COLO668 (cell line): ENCODE data around the gene OR51B6.
A peak's percentile ranks its signal among the peaks of the same experiment; 100 is the strongest.
"Not testable (repeated sequence)": the region's sequence is repeated elsewhere in the genome, so short reads cannot be mapped to it uniquely, and the experiment has no call there.

Experiments
- DNase-seq: peaks from one replicate; lab custom pipeline; 2025; ENCODE audit not compliant: unreplicated experiment; lab: John Stamatoyannopoulos, UW

OR51B6 gene

DNA sequence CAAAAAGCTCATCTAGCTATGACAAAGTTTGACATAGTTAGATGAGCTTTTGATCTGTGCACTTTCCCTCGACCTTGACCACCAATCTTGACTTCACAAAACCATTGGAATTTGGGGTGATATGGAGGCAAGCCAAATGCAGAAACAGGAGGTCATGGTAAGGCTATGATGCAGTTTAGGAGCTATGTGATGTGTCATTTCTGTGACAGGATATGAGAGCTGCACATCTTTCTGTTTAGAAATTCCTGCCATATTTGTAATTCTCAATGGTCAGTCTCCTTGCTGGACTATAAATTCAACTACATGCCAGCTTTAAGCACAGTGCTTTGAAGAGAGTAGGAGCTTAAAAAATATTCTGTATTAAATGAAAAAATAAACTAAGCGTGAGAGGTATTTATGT is 12.9 kb downstream of the OR51B6 start:
- no peak for DNase-seq

DNA sequence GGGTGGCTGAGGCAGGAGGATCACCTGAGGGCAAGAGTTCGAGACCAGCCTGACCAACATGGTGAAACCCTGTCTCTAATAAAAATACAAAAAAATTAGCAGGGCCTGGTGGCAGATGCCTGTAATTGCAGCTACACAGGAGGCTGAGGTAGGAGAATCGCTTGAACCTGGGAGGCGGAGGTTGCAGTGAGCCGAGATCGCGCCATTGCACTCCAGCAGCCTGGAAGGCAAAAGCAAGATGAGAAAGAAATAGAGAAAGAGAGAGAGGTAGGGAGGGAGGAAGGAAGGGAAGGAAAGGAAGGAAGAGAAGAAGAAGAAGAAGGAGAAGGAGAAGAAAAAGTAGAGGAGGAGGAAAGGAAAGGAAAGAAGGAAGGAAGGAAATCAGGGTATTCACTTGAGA is 15.1 kb downstream of the OR51B6 start:
- DNase-seq = not testable (repeated sequence)

DNA sequence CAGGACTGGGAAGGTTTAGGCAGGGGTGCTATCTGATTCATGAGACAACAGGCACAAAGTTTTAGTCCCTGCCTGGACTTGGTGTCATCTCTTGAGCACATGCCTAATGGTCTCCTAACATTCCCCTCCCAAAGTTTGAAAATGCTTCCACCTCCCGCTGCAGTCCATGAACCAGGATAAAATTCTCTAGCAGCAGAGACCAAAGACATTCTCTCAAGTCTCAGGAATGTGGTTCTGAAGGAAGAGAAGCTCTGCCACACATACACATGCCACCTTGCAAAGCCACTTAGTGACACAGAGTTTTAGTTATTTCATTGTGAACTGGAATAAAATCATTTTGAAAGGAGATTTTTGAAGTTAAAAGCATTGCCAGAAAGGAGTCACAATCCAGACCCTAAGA is 15.5 kb downstream of the OR51B6 start:
- DNase-seq = no peak

DNA sequence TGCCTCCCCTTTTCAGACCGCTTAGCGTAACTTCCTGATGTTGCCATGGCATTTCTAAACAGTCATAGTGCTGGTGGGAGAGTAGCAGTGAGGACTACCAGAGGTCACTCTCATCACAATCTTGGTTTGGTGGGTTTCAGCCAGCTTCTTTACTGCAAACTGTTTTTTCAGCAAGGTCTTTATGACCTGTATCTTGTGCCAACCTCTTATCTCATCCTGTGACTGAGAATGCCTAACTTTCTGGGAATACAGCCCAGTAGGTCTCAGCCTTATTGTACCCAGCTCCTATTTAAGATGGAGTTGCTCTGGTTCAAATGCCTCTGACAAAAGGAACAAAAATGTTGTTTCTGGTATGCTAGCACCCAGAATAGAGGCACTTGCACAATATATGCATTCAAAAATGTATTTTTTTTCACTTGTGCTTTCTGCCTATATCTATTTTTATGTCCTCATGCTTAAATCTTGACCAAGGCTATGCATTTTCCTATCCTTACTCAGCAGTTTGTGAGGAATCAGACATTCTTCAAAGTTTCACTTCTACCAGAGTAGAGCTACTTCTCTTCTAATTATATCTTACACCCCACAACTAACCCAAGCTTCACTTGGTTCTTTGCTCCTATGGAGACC is 16.3 kb downstream of the OR51B6 start:
- no peak for DNase-seq

GRCh38 chr11:5368502-5369043 is 17.3 kb downstream of the OR51B6 start:
- no peak for DNase-seq

GRCh38 chr11:5369789-5370188 is 18.5 kb downstream of the OR51B6 start:
- DNase-seq = no peak

DNA sequence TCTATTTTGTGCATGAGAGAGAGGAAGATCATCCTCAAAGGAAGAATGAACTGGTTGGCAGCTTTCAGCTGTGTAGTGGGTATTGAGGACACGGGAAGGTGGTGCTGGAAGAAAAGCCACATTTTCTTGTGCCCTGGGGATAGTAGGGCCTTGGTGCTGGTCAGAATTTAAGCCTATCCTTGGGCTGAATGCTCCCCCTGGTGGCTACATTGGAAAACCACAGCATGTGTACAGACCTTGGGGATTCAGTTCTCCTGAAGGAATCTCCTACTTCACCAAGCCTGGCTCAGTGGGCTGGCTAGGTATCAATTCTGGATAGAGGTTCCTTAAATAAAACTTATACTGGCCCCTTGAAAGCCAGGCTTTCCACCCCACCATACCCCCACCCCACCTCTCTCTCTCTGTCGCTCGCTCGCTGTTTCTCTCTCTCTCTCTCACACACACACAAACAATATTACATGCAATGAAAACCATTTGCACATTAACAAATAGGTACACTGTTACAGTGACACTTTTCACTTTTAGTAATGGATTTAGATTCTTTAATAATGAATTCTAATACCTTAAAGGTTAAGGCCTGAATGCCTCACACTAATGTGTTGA is 29.5 kb downstream of the OR51B6 start:
- DNase-seq = peak; percentile 32

DNA sequence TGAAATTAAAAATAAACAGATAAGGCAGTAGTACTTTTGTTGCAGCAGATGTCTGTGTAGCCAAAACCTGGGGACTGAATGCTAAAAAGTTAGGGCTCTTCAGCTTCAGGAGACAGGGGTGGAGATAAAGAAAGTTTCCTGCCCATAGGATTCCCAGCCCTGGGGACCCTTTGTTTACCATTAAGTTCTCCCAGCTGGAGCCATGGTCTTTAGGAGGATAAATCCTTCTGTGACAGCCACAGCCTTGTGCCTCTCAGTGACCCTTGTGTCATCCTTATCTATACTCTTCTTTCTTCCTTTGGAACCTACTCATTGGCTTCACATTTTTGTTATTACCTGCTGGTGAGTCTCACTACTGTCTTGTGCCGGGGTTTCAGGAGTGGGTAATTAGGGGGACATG is 32.3 kb downstream of the OR51B6 start, which contains the start of gene OR51M1:
OR51M1 (plus strand) TSS at position 237 of the 400 bp plus-strand sequence. CDS start 5,587 bp downstream, outside the sequence.
- no peak for DNase-seq

DNA sequence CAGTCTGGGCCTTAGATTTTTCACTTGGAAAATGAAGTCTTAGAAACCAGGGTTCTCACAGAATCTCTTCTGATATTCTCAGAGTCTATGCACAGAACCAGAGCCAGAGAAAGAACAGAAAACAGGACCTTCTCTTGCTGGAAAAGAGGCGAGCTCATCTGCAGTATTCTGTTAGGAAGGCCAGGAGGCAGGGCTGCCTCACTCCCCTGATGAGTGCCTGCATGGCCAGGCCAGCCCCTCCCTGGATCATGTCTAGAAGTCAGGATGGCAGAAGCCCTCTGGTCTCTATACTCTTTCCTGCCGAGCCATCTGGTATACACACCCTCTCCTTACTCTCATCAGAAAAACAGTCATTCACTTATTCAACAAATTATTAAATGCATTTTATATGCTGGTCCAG is 33.0 kb downstream of the OR51B6 start:
- DNase-seq = no peak

DNA sequence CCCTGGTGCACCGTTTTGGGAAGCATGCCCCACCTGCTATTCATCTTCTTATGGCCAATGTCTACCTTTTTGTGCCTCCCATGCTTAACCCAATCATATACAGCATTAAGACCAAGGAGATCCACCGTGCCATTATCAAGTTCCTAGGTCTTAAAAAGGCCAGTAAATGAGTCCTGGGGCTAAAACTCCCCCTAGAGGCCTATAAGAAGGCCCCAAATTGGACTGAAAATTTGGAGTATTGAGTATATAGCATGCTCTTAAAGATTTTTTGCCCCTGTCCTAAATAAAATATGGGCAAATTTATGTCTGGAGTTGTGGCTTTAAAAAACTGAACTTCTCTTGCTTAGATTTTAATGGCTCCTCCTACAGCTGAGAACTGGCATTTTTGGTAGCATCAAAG is 38.9 kb downstream of the OR51B6 start:
- no peak for DNase-seq

GRCh38 chr11:5394091-5394490 is 42.8 kb downstream of the OR51B6 start:
- no peak for DNase-seq

DNA sequence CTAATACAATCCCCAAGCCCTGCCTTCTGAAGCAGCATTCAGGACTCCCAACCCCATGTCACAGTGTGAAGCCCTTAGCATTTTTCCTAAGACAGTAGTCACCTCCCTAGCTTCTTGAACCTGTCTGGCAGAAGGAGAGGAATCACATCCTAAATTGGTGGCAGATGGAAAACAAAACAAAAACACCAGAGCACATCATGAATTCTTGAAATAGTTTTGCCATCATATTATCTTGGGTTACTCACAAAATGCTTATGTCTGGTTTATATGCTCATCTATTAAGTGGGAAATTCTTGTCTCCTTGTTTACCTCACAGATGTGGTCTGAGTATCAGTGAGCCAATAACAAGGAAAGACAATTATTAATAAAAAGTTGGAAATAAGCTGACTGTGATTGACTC is 47.6 kb downstream of the OR51B6 start:
- no peak for DNase-seq
